ENCODE data around the gene MOB3B.

The MOB3B gene

GRCh38 chr9:27382975-27383374 lies 146.6 kb downstream of the MOB3B start:
- no peak for TF ChIP-seq CTCF (IDR thresholded peaks at IDR 0.05; ENCODE audit: low read depth, low read length, missing control alignments)
- Histone ChIP-seq H3K36me3 (replicated peaks) (no peaks in the 10 kb centered on the region), H3K27me3 (replicated peaks) (no peaks in the 10 kb centered on the region), H3K4me3 (ENCODE audit: low read depth, low read length) (no peak overlapping the region), H3K27ac (no peak overlapping the region)
- DNase-seq: no peak
- in situ Hi-C loops (cut with HindIII; ENCODE audit: low pct_ligation_motif_present, low sequenced_read_pairs): no loop called here

GRCh38 chr9:27382308-27382707 lies 147.3 kb downstream of the MOB3B start:
- DNase-seq: no peak
- no peak for TF ChIP-seq CTCF (IDR thresholded peaks at IDR 0.05; ENCODE audit: low read depth, low read length, missing control alignments)
- H3K36me3 ChIP-seq (replicated peaks): no peaks in the 10 kb centered on the region
- in situ Hi-C loops (cut with HindIII; ENCODE audit: low pct_ligation_motif_present, low sequenced_read_pairs): no loop called here
- H3K4me3 ChIP-seq (ENCODE audit: low read depth, low read length): no peak overlapping the region
- H3K27me3 ChIP-seq (replicated peaks): no peaks in the 10 kb centered on the region
- no peak overlapping the region for H3K27ac ChIP-seq

GRCh38 chr9:27379311-27380251 lies 150.0 kb downstream of the MOB3B start:
- DNase-seq: no peak
- in situ Hi-C loops (cut with HindIII; ENCODE audit: low pct_ligation_motif_present, low sequenced_read_pairs): no loop called here

GRCh38 chr9:27377811-27378456 lies 151.7 kb downstream of the MOB3B start:
- no peak overlapping the region for H3K27ac ChIP-seq
- no peak overlapping the region for H3K4me3 ChIP-seq (ENCODE audit: low read depth, low read length)
- H3K27me3 ChIP-seq (replicated peaks): no peaks in the 10 kb centered on the region
- H3K36me3 ChIP-seq (replicated peaks): no peaks in the 10 kb centered on the region
- no peak for DNase-seq
- in situ Hi-C loops (cut with HindIII; ENCODE audit: low pct_ligation_motif_present, low sequenced_read_pairs): no loop called here
- TF ChIP-seq CTCF (IDR thresholded peaks at IDR 0.05; ENCODE audit: low read depth, low read length, missing control alignments): no peak

More at GRCh38 chr9:27379311-27380251, 150.0 kb downstream of the MOB3B start:
- H3K27me3 ChIP-seq (replicated peaks): no peaks in the 10 kb centered on the region
- TF ChIP-seq CTCF (IDR thresholded peaks at IDR 0.05; ENCODE audit: low read depth, low read length, missing control alignments): no peak
- no peak overlapping the region for H3K4me3 ChIP-seq (ENCODE audit: low read depth, low read length)
- no peak overlapping the region for H3K27ac ChIP-seq
- H3K36me3 ChIP-seq (replicated peaks): no peaks in the 10 kb centered on the region

- Histone ChIP-seq H3K36me3 (replicated peaks) (no peaks in the 10 kb centered on the region), H3K27ac (no peak overlapping the region), H3K4me3 (ENCODE audit: low read depth, low read length) (no peak overlapping the region), H3K27me3 (replicated peaks) (no peaks in the 10 kb centered on the region)
- in situ Hi-C loops (cut with HindIII; ENCODE audit: low pct_ligation_motif_present, low sequenced_read_pairs): no loop called here
- TF ChIP-seq CTCF (IDR thresholded peaks at IDR 0.05; ENCODE audit: low read depth, low read length, missing control alignments): no peak
- DNase-seq: no peak
These were observed 152.3 kb downstream of the MOB3B start for GRCh38 chr9:27377147-27377807.

Data from brain microvascular endothelial cell (primary cell).